Peyer's patch (tissue), 4 donors: ENCODE data around the gene SORCS3.

Experiments
- POLR2A ChIP-seq, 2 donors: fragments of 450-650 bp; IDR thresholded peaks; one replicate each; pipeline ENCODE4 v1.5.1; 2017; ENCODE audit warnings: antibody characterized with exemption in 2 of 2, mild to moderate bottlenecking in 2 of 2, moderate library complexity in 2 of 2
- TF ChIP-seq, protein P1 (sequence below), 6 experiments: fragments of 450-650 bp in 4 of 6; fragments of 200-600 bp in 2 of 6; sonication (generic) in 1 of 6; IDR thresholded peaks; one replicate each; pipeline ENCODE4 v1.5.1; 2017 to 2019; ENCODE audit warnings: antibody characterized with exemption in 6 of 6, mild to moderate bottlenecking in 3 of 6, moderate library complexity in 1 of 6

DNA sequence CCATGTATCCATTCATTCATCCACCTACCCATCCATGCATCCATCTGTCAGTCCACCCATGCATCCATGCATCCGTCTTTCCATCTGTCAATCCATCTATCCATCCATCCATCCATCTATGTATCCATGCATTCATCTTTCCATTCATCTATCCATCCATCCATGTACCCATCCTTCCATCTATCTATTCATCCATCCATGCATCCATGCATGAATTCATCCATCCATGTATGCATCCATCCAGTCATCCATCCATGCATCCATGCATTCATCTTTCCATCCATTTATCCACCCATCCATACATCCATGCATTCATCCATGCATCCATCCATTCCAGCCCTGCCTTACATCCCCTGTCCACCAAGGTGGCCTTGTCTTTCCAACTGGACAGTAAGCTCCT, 45.7 kb downstream of the SORCS3 start:
- no peak for TF ChIP-seq POLR2A (IDR thresholded peaks at IDR 0.05)
- TF ChIP-seq, protein P1, sequence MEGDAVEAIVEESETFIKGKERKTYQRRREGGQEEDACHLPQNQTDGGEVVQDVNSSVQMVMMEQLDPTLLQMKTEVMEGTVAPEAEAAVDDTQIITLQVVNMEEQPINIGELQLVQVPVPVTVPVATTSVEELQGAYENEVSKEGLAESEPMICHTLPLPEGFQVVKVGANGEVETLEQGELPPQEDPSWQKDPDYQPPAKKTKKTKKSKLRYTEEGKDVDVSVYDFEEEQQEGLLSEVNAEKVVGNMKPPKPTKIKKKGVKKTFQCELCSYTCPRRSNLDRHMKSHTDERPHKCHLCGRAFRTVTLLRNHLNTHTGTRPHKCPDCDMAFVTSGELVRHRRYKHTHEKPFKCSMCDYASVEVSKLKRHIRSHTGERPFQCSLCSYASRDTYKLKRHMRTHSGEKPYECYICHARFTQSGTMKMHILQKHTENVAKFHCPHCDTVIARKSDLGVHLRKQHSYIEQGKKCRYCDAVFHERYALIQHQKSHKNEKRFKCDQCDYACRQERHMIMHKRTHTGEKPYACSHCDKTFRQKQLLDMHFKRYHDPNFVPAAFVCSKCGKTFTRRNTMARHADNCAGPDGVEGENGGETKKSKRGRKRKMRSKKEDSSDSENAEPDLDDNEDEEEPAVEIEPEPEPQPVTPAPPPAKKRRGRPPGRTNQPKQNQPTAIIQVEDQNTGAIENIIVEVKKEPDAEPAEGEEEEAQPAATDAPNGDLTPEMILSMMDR (IDR thresholded peaks at IDR 0.05) = no peak
